ENCODE data around the gene HHATL.

GRCh38 chr3:42663581-42664437 is 38.8 kb downstream of the HHATL start:
- TF ChIP-seq CTCF (IDR thresholded peaks at IDR 0.05) = no peak
- no peak for TF ChIP-seq POLR2A (IDR thresholded peaks at IDR 0.05)
- no peak for TF ChIP-seq POLR2AphosphoS5 (IDR thresholded peaks at IDR 0.05)
